BE2C (cell line): ENCODE data around the gene ZPLD1. TPM values are rescaled to one million over a fixed set of nuclear protein-coding genes. Genes with fewer than 3 reads are reported as not detected.

ENCODE experiments used
- DNase-seq: peaks from one replicate; pipeline ENCODE4 v3.0.0-alpha.2; 2020
- H3K27me3 ChIP-seq: fragments of 250-450 bp; sonication (Bioruptor Pico); 2 replicates; pipeline ENCODE4 v1.5.1; 2020; ENCODE audit warnings: mild to moderate bottlenecking
- H3K36me3 ChIP-seq: fragments of 250-450 bp; sonication (Bioruptor Pico); 2 replicates; pipeline ENCODE4 v1.5.1; 2020; ENCODE audit warnings: mild to moderate bottlenecking
- H3K4me1 ChIP-seq: fragments of 250-450 bp; sonication (Bioruptor Pico); 2 replicates; pipeline ENCODE4 v1.5.1; 2020
- H3K4me3 ChIP-seq: 2 replicates; pipeline ENCODE4 v1.5.1; 2011; ENCODE audit warnings: low read depth, low read length
- H3K9me3 ChIP-seq: fragments of 250-450 bp; sonication (Bioruptor Pico); 2 replicates; pipeline ENCODE4 v1.5.1; 2020
- polyA plus RNA-seq: library from polyadenylated mRNA; unstranded; fragments of >200 nt; gene quantifications from one replicate; pipeline ENCODE4 v1.2.1, GENCODE V29; 2012; ENCODE audit warnings: low read depth, missing spikeins; ENCODE audit not compliant: insufficient read length, insufficient read depth
- TF ChIP-seq, protein P1 (sequence below): IDR thresholded peaks from 2 replicates; pipeline ENCODE4 v1.5.1; 2012; ENCODE audit warnings: mild to moderate bottlenecking, low read depth, low read length

The ZPLD1 gene
- 2.1 TPM for polyA plus RNA-seq

DNA sequence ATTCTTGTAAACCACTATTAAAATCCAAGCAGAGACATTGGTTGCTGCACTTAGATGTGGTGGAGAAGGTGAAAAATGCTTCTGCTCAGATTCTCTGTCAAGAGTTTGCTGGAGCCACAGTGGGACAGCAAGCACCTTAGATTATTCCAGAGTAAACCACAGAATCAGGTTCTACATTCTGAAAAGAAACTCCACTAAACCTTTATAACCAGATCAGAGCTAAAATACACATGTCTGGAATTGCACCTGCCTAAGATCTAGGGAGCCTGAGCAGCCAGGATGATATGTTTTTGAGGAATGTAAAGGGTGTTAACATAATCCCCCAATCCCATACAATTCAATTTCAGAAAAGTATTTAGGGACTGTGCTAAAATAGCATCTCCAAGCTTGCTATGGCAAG lies at the start of gene ZPLD1:
ZPLD1 (plus strand) TSS at position 301 of the 400 bp plus-strand sequence. CDS start 3,473 bp downstream, outside the sequence.
- Histone ChIP-seq H3K36me3 (no peaks in the 10 kb centered on the region), H3K27me3 (no peaks in the 10 kb centered on the region), H3K4me3 (no peak within 1 kb of the TSS), H3K9me3 (no peaks in the 10 kb centered on the region), H3K4me1 (no peaks in the 10 kb centered on the region)
- no peak for DNase-seq
- TF ChIP-seq, protein P1, sequence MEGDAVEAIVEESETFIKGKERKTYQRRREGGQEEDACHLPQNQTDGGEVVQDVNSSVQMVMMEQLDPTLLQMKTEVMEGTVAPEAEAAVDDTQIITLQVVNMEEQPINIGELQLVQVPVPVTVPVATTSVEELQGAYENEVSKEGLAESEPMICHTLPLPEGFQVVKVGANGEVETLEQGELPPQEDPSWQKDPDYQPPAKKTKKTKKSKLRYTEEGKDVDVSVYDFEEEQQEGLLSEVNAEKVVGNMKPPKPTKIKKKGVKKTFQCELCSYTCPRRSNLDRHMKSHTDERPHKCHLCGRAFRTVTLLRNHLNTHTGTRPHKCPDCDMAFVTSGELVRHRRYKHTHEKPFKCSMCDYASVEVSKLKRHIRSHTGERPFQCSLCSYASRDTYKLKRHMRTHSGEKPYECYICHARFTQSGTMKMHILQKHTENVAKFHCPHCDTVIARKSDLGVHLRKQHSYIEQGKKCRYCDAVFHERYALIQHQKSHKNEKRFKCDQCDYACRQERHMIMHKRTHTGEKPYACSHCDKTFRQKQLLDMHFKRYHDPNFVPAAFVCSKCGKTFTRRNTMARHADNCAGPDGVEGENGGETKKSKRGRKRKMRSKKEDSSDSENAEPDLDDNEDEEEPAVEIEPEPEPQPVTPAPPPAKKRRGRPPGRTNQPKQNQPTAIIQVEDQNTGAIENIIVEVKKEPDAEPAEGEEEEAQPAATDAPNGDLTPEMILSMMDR: no peak

- no peaks in the 10 kb centered on the region for H3K36me3 ChIP-seq
- no peaks in the 10 kb centered on the region; the same call in 1 of the 2 replicates for H3K4me1 ChIP-seq
- H3K4me3 ChIP-seq: no peak overlapping the region
- no peak for DNase-seq
- no peaks in the 10 kb centered on the region for H3K9me3 ChIP-seq
- H3K27me3 ChIP-seq: no peaks in the 10 kb centered on the region
- TF ChIP-seq, protein P1: no peak
These were observed 44.5 kb upstream of the ZPLD1 start for GRCh38 chr3:102390171-102390864.

- TF ChIP-seq, protein P1: no peak
- no peak for DNase-seq
- H3K27me3 ChIP-seq: no peaks in the 10 kb centered on the region
- no peaks in the 10 kb centered on the region for H3K36me3 ChIP-seq
- H3K4me1 ChIP-seq: no peaks in the 10 kb centered on the region; the same call in 1 of the 2 replicates
- H3K4me3 ChIP-seq: no peak overlapping the region
- H3K9me3 ChIP-seq: no peaks in the 10 kb centered on the region
These were observed 43.9 kb upstream of the ZPLD1 start for GRCh38 chr3:102390916-102391315.

DNA sequence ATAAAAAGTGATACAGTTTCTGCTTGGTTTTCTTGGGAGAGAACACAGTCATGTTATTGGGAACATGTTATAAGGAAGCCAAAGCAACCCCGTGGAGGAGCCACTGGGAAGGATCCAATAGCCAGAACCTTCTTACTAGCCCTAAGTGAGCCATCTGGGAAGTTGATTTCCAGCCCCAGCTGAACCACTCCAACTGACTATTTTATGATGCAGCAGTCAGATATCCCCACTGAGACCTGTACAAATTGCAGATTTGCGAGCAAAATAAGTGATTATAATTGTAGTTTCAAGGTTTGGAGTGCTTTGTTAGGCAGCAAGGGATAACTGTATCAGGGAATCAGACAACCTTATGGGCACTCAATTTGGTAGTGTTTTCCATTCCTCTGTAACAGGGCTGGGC lies 43.3 kb upstream of the ZPLD1 start:
- Histone ChIP-seq H3K4me3 (no peak overlapping the region), H3K9me3 (no peaks in the 10 kb centered on the region), H3K36me3 (no peaks in the 10 kb centered on the region), H3K27me3 (no peaks in the 10 kb centered on the region), H3K4me1 (no peaks in the 10 kb centered on the region; the same call in 1 of the 2 replicates)
- TF ChIP-seq, protein P1: no peak
- peak; percentile 12 for DNase-seq

DNA sequence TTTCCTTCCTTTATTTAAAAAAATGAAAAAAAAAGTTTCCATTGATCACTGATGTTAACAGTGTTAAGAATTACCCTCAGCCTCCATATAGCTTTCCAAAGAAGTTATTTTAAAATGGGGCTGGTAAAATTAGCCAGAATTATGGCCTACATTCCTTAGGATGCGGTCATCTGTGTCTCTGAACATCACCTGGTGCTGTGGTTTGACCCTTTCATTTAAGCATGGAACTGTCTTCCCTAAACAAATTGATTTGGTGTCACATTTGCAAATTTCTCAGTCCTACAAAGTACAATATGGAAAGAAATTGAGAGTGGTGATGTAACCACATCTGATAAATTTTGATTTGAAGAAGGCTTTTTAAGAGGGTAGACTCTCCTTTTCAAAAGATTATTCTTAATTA lies 40.3 kb upstream of the ZPLD1 start:
- H3K27me3 ChIP-seq: no peaks in the 10 kb centered on the region
- H3K9me3 ChIP-seq: no peaks in the 10 kb centered on the region
- H3K4me1 ChIP-seq: no peaks in the 10 kb centered on the region; the same call in 1 of the 2 replicates
- TF ChIP-seq, protein P1: no peak
- H3K36me3 ChIP-seq: no peaks in the 10 kb centered on the region
- DNase-seq: no peak
- no peak overlapping the region for H3K4me3 ChIP-seq

GRCh38 chr3:102398176-102398575 lies 36.6 kb upstream of the ZPLD1 start:
- no peak overlapping the region for H3K4me3 ChIP-seq
- no peaks in the 10 kb centered on the region for H3K9me3 ChIP-seq
- H3K4me1 ChIP-seq: no peaks in the 10 kb centered on the region
- no peak for DNase-seq
- no peaks in the 10 kb centered on the region for H3K27me3 ChIP-seq
- no peaks in the 10 kb centered on the region for H3K36me3 ChIP-seq
- TF ChIP-seq, protein P1: no peak
